ENCODE data around the gene ICAM5.

ICAM5 gene

DNA sequence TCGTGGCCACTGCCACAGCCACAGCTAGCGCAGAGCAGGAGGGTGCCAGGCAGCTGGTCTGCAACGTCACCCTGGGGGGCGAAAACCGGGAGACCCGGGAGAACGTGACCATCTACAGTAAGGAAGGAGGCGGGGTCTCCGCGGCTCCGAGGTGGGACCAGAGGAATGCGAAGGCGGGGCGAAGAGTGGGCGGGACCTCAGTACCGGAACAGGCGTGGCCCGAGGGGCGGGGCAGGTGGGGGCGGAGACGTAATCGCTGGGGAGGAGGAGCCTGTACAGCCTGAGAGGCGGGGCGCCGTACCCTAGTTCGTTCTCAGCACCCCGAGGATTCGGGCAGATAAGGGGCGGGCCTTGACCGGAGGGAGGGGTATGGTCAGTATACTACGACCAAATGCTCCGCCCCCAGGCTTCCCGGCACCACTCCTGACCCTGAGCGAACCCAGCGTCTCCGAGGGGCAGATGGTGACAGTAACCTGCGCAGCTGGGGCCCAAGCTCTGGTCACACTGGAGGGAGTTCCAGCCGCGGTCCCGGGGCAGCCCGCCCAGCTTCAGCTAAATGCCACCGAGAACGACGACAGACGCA is 2.5 kb downstream of the ICAM5 start:
- FAIRE-seq (no peak), DNase-seq (ENCODE audit: low spot score) (no peak)

GRCh38 chr19:10292789-10293636 is 3.3 kb downstream of the ICAM5 start:
- DNase-seq (ENCODE audit: low spot score) (no peak), FAIRE-seq (no peak)

DNA sequence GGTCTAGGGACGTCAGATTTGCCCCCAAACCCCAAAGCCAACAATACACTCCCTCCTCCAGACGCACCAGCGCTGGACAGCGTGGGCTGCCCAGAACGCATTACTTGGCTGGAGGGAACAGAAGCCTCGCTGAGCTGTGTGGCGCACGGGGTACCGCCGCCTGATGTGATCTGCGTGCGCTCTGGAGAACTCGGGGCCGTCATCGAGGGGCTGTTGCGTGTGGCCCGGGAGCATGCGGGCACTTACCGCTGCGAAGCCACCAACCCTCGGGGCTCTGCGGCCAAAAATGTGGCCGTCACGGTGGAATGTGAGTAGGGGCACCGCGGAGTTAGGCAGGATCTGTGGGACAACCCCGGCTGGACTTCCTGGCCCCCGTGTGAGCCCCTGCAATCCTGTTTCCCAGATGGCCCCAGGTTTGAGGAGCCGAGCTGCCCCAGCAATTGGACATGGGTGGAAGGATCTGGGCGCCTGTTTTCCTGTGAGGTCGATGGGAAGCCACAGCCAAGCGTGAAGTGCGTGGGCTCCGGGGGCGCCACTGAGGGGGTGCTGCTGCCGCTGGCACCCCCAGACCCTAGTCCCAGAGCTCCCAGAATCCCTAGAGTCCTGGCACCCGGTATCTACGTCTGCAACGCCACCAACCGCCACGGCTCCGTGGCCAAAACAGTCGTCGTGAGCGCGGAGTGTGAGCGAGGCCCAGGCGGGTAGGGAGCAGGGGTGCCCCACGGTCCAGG is 4.0 kb downstream of the ICAM5 start:
- DNase-seq (ENCODE audit: low spot score) (no peak), FAIRE-seq (no peak)

GRCh38 chr19:10294368-10294697 is 4.6 kb downstream of the ICAM5 start:
- DNase-seq (ENCODE audit: low spot score) (no peak), FAIRE-seq (no peak)

GRCh38 chr19:10295305-10295846 is 5.6 kb downstream of the ICAM5 start:
- no peak for FAIRE-seq

DNA sequence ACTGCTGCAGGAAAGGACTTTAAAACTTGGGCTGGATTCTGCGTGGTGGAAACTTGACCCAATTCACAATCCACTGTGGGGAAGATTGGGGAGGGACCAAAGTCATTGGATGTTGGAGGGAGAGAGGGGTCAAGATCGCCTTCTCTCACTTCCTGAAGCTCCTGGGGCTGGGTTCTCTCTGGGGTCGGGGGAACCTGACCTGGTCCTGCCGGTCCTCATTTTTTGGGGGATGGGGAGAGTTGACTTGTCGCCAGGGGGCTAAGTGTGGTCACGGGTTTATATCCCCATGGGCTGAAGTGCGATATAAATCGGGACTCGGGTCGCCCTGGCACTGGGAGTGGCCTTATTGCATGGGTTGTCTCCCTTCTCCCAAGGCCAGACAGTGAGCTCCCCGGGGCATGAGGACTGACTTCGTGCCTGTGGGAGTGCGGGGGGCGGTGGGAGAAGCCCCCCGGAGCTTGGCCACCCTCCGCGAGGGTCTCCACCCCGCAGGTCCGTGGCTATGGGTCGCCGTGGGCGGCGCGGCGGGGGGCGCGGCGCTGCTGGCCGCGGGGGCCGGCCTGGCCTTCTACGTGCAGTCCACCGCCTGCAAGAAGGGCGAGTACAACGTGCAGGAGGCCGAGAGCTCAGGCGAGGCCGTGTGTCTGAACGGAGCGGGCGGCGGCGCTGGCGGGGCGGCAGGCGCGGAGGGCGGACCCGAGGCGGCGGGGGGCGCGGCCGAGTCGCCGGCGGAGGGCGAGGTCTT is 6.3 kb downstream of the ICAM5 start:
- DNase-seq (ENCODE audit: low spot score) = no peak
- no peak for FAIRE-seq

More at GRCh38 chr19:10295305-10295846, 5.6 kb downstream of the ICAM5 start:
- DNase-seq (ENCODE audit: low spot score) = no peak

GRCh38 chr19:10299545-10300458 is 10.1 kb downstream of the ICAM5 start:
- no peak for FAIRE-seq

GRCh38 chr19:10305139-10305806 is 15.5 kb downstream of the ICAM5 start:
- DNase-seq (ENCODE audit: low spot score) (no peak), FAIRE-seq (no peak)

More at GRCh38 chr19:10299545-10300458, 10.1 kb downstream of the ICAM5 start:
- no peak for DNase-seq (ENCODE audit: low spot score)

- no peak for FAIRE-seq
- DNase-seq (ENCODE audit: low spot score) = no peak
These were observed 16.6 kb downstream of the ICAM5 start for GRCh38 chr19:10306327-10306726.

DNA sequence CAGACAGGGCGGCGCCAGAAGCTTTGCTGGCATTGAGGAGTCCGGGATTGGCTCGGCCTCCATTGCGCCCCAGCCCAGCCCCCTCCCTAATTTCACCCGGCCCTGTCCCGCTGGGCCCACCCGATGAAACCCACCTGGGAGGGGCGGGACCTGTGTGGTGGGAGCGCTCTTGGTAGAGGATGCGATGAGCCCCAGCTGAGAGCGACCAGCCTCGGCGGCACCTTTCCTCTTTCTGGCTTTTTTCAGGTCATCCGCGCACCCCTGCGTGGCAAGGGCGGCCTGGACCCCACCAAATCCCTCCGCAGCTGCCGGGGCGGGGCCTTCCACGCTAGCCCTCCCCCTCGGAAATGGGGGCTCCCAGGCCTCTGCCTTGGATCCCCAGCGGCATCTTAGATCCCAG is 19.7 kb downstream of the ICAM5 start, which contains the start of gene ZGLP1:
Gene ZGLP1, minus strand, starts transcription at position 393 of the 400 bp plus-strand sequence.
- DNase-seq (ENCODE audit: low spot score) (no peak), FAIRE-seq (no peak)

DNA sequence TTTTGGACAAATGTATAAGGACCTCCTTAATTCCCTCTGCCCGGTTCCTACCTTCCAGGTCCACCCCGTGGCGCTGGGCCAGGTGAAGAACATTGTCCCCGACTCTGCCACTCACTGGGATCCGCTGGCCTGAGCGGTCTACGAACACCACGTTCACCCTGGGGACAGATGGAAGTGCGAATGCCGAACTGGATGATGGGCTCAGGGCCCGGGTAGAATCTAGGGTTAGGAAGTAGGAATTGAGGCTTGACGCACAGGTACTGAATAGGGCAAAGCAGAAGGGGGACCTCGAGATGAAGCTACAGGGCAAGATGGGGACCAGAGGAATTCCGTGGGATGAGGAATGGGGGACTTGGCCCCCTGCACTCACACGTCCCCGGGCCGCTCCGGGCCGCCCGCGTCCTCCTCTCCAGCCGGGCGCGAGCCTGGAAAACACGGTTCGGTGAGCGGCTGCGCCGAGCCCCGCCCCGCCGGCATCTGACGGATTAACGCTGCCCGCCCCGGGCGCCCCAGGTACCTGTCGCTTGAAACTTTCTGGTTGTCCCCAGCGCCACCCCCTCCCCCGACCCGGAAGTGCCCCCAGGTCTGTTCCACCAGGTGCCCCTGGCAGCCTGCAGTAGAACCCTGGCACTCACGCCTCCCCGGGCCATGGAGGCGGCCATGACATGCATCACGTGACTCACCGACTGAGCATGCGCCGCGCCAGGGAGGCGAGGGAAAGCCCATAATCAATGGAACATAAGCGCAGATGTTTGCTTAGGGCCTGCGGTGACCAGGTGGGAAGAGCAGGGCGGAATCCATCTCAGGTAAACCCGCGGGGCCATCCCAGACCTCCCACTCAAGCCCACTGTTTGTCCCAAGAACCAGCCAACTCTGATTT is 25.8 kb downstream of the ICAM5 start, which contains the start of gene FDX2:
Gene FDX2, minus strand, starts transcription at position 681 of the 880 bp plus-strand sequence. Its CDS starts 19 bp downstream, at position 662.
- FAIRE-seq = no peak
- DNase-seq (ENCODE audit: low spot score) = peak; percentile 66

- DNase-seq (ENCODE audit: low spot score) = no peak
These were observed 26.7 kb downstream of the ICAM5 start for GRCh38 chr19:10316229-10317044.

DNA sequence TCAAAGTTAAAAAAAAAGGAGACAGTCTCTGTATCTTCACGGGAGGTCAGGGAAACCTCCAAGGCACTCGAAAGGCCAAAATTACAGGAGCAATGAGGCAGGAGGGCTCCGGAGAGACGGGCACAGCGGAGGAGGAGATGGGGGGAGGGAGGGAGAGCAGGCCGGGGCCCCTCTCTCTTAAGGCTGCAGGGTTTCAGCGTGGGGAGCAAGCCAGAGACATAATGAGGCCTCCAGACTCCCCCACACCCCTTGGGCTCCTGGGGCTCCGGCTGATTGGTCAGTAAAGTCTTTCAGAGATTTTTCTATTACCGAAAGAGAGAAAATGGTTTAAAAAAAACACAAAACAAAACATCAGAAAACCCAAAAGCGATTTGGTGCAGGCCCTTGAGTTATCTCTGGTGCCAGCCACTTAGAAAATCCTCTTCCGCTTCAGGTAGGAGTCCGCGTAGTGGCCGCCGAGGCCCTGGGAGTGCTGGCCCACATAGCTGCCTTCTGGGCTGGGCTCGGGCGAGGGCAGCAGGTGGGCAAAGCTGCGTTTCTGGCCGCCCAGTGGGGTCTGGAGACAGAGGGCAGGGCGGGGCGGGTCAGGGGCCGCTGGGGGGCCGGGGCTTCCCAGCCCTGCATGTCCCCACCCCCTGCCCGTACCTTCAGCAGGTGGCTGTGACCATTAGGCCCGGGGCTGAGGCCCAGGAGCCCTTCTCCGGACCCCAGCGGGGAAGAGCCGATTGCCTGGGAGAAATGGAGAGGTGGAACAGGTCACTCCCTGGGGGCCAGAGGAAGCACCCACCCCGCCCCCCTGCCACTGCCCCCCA is 27.5 kb downstream of the ICAM5 start:
- DNase-seq (ENCODE audit: low spot score) = no peak
- no peak for FAIRE-seq

More at GRCh38 chr19:10316229-10317044, 26.7 kb downstream of the ICAM5 start:
- FAIRE-seq = no peak

- DNase-seq (ENCODE audit: low spot score) (no peak), FAIRE-seq (no peak)
These were observed 28.2 kb downstream of the ICAM5 start for GRCh38 chr19:10317857-10318462.

DNA sequence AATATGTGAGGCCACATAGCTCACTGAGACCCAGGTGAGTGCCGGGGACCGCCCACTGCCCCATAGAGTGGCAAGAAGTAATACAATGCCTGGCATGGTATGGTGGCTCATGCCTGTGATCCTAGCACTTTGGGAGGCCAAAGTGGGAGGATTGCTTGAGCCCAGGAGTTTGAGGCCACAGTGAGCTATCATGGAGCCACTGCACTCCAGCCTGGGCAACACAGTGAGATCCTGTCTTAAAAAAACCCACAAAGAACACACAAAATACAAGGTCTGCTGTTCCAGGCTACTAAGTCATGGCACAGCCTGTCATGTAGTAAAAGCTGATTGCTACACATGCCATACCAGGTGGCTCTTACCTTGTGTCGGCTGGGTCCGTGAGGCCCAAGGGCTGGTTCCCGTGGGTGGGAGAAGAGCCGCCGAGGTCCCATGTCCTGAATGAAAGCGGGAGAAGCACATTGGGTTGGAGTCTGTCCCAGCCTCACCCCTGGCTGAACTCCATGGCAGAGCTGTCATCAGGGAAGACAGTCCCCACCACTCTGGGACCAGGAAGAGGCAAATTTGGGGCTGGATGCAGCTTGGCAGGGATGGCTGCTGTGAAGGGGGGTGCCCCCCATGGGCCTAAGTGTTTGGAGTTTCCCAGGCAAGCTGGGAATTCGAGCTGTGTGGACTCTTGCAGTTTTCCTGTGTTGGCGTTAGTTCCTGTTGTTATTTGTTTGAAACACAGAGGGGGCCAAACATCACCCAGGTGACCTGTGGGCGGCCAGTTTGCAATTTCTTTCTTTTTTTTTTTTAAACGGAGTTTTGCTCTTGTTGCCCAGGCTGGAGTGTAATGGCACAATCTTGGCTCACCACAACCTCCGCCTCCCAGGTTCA is 29.3 kb downstream of the ICAM5 start:
- DNase-seq (ENCODE audit: low spot score) (no peak), FAIRE-seq (no peak)

Data from RCC 7860 (cell line).